Astrocyte (in vitro differentiated cells and primary cell): Measurements from ENCODE around the gene TRAF3IP1.

Experiments used
- CTCF ChIP-seq: IDR thresholded peaks from 2 replicates; pipeline ENCODE4 v1.5.1; 2011; ENCODE audit warnings: low read depth, mild to moderate bottlenecking, inconsistent platforms, low read length, moderate library complexity; ENCODE audit not compliant: insufficient read depth
- EZH2 ChIP-seq: IDR thresholded peaks from 2 replicates; pipeline ENCODE4 v1.6.1; 2012; ENCODE audit warnings: mild to moderate bottlenecking, low read length, inconsistent platforms; ENCODE audit not compliant: insufficient read depth

- TF ChIP-seq EZH2 (no peak), CTCF (no peak)
These were observed 20.5 kb upstream of the TRAF3IP1 start for GRCh38 chr2:238299803-238300202.
